Ammon's horn (tissue), 1 donor: ENCODE data around the gene EIF4A2.

ENCODE experiments used
- DNase-seq: peaks from one replicate; pipeline ENCODE4 v3.0.0-alpha.2; 2016; ENCODE audit warnings: low spot score

The EIF4A2 gene

DNA sequence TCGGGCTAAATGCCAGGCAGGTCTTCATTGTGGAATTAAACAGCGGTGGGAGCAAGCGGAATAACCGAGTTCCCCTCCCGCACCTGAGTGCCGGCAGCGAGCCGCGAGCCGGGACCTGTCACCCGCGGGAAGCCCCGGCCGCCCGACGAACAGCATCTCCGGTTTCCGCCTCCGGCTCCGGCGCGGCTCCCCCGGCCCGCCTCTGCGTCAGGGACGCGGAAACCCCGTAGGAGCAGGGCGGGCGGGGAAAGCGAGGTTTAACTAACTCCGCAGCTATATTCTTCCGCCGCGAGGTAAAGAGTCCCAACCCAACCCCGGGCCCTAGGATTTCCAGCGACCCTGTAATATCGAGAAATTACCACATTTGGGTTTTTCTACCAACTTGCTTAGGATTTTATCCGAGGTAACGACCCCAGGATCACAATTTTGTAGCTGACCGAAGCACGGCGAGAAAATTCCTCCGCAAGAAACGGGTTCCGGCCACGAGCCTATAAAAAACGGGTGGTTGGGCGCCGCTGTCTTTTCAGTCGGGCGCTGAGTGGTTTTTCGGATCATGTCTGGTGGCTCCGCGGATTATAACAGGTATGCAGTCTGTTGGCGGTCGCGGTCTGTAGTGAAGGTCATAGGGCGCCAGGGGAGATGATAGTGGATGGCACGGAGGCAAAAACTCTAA, at the start of gene EIF4A2:
Gene EIF4A2, plus strand, starts transcription at position 520 of the 673 bp plus-strand sequence. Its CDS starts 34 bp downstream, at position 554.
- peak; percentile 89 for DNase-seq

DNA sequence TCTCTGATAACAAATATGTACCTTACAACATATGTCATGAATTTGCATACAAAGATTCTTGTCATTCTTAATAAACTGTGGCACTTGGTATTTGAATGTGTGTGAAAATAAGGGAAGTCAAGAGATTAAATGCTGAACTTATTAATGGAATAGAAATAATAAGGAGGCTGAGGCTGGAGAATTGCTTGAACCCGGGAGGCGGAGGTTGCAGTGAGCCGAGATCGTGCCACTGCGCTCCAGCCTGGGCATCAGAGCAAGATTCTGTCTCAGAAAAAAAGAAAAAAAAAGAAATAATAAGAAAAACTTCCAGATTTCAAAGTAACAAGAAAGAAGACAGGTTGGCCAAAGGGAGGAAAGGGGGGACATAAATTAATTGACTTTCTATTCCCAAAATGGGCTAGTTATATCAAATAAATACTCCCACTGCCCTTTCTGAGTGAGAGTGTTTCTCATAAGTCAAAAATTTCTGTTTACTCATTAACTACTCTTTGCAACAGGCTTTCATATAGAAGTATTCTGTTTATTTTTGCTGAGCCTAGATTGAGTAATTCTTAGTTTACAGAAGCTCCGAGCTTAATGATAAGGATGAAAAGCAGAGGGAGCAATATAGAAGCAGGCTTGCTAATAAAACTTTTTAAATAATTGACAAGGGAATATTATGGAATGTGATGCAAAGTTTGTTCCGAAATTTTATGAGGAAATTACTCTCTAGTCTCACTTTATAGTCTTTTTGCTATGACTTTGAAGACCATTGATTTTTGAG, 40.6 kb upstream of the EIF4A2 start:
- no peak for DNase-seq

DNA sequence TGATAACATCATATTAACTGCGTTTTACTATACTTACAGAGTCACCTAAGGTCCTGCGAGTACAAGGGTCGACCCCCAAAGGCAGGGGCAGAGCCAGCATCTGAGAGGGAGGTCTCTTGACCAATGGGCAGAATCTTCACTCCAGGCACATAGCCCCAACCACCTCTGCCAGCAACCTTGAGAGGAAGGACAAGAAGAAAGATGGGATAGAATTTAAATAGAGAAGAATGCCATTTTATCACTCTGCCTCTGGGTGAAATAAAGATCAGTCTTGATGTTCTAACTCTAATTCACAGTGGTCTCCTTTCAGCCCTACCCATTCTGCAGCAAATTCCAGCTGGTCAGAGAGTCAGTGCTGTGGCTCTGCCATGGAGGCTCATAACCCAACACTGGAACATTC, 39.7 kb upstream of the EIF4A2 start:
- DNase-seq = no peak

DNA sequence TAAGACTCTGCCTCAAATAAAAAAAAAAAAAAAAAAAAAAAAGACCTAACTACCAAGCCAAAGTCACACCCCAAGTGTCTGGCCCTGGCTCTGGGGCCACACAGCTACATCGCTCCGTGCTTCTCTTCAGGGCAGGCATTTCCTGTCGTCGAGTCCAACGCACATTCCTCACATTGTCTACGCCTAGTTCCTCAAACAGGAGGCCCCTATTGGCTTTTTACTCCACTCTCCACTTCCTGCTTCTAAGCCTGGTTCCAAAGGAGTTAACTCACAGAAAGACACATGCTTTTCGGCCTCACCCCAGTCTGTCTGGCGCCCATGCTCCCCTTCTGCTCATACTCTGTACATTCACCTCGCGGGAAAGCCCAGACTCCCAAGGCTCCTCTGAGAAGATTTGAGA, 37.4 kb upstream of the EIF4A2 start:
- DNase-seq = peak; percentile 62

DNA sequence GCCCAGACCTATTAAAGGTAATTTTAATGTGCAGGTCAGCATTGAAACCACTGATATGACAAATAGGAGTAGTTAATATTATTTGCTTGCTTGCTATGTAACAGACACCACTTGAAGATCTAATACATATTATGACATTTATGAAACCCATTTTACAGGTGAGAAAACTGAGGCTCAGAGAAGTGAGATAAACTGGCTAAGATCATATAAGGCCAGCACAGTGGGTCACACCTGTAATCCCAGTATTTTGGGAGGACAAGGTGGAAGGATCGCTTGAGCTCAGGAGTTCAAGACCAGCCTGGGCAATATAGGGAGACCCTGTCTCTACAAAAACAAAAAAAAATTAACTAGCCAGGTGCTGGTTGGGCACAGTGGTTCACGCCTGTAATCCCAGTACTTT, 33.1 kb upstream of the EIF4A2 start:
- no peak for DNase-seq

DNA sequence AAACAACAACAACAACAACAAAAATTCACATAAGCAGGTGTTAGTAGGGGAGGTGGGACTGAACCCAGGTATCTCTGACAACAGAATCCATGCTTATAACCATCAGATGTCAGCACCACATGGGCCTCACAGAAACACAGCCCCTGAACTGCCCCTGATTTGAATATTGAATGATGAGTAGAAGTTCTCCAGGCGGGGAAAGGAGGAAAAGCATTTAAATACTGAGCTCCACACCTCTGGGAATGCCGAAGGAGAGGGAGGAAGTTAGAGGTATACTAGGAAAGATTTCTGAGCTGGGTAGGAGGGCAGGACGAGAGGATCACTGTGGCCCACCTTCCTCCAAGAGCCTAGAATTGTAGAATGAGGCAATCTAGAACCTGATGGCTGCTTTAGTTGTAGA, 31.9 kb upstream of the EIF4A2 start:
- no peak for DNase-seq

DNA sequence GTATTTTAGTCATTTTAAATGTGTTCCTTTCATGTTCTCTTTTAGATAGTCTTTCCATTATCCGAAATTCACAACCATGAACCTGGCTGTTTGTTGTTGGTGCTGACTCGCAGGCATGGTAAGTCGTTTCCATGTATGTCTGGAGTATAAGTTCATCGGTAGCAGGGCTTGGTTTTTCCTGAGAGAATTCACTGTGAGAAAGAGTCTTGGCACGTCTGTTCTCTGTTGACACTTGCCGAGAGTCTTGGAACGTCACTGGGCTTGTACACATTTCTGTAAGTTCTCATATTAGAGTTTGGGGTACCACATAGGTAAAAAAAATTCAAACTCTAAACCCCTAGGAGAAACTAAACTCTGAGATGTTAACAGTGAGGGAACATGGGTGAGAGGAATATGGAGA, 29.4 kb upstream of the EIF4A2 start:
- no peak for DNase-seq

DNA sequence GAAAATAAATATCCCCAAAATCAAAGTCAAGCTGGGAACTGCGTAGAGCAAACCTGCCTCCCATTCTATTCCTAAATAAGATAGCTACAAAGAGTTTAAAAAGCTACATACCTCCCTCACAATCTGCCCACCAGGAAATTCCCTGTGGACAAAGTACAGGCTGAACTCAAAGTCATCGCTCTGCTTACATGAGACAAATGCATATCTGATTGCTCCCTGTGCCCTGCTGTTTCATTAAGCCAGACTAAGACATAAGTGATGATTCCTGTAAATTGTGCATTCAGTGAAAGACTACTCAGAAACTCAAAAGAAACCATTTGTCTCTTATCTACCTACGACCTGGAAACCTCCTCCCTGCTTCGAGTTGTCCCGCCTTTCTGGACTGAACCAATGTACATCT, 28.5 kb upstream of the EIF4A2 start:
- DNase-seq = no peak

DNA sequence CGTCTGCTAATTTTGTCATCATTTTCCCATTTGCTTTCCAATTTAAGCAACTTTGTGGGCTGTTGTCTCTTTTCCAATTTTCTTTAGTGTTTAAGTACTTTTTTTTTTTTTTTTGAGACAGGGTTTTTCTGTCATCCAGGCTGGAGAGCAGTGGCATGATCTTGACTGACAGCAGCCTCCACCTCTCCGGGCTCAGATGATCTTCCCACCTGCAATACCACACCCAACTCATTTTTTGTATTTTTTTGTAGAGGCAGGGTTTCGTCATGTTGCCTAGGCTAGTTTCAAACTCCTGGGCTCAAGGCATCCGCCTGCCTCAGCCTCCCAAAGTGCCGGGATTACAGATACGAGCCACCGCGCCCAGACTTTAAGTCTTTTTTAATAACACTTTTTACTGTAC, 26.2 kb upstream of the EIF4A2 start:
- DNase-seq = no peak

DNA sequence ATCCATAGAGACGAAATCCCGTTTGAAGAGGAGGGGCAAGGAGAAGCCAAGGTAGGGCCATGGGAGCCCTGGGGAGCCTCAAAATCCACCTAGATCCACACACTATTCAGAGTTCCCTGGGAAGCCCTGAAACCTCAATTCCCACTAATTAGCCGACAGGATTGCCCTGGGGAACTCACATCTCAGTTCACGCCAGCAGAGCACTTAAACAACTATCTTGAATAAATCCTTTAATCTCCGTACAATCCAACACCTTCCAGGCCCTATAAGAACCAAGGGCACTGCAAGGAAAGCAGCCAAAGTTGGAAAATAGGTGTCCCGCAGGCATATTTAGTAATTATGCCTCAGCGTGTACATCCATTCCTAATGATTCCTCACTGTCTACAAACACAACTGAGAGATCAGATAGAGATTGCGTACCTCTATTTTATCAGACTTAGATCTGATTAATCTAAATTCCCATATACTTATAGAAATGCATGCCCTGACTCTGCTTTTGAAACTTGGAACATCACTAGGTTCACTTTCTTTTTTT, 25.6 kb upstream of the EIF4A2 start:
- DNase-seq = no peak

DNA sequence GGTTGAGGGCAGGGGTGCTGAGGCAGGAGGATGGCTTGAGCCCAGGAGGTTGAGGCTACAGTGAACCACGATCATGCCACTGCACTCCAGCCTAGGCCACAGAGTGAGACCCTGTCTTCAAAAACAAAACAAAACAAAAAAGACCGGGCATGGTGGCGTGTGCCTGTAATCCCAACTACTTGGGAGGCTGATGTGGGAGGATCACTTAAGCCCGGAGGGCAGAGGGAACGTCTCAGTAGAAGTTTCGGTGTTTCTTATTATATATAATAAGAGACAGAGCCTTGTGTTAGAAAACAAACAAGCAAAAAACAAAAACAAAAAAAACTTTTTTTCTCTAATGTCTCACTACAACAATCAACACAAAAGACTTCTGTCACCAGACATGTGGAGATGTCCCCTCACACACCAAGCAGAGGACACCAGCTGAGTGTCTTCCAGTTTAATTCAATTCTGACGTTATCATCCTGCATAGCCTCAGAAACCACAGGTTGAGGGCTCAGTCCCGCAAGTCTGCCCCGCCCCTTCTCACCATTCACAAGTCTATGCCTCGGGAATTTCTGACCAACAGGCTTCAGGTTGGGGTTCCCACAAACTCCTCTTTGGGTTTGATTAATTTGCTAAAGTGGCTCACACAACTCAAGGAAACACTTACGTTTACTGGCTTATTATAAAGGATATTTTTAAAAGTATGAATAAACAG, 24.0 kb upstream of the EIF4A2 start:
- no peak for DNase-seq

DNA sequence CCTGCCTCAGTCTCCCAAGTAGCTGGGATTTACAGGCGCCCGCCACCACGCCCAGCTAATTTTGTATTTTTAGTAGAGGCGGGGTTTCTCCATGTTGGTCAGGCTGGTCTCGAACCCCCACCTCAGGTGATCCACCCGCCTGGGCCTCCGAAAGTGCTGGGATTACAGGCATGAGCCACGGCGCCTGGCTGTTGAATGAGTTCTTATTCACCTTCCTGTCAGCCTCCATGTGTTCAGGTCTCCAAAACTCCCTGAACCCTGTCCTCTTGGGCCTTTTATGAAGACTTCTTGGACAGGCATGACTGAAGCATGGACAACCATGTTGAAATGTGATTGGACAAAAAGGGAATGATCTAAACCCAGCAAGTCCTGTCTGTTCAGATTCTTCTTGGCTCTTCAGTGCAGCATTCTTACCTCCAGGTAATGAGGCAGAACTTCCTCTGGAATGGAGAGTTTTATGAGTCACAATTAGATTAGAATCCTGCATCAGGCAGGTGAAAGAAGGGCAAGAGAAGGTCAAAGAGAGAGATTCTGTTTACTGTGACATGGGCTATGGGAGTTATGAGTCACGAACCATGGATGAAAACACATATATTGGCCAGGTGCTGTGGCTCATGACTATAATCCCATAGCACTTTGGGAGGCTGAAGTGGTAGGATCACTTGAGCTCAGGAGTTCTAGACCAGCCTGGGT, 23.1 kb upstream of the EIF4A2 start:
- no peak for DNase-seq

DNA sequence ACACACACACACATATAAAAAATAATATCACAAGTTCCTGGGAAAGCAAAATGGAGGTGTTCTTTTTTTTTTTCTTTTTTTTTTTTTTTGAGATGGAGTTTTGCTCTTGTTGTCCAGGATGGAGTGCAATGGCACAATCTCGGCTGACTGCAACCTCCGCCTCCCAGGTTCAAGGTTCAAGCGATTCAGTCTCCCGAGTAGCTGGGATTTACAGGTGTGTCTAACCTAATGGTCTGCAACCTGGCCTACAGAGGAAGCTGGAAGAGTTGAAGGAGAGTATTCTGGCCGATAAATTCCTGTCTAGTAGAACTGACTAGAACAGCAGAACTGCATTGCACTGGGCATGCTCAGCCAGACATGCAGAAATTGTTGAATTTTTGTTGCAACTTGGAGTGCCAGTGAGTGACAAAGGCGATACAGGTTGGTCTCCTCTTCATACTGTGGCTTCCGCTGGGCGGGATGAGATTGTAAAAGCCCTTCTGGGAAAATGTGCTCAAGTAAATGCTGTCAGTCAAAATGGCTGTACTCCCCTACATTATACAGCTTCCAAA, 22.4 kb upstream of the EIF4A2 start:
- no peak for DNase-seq

DNA sequence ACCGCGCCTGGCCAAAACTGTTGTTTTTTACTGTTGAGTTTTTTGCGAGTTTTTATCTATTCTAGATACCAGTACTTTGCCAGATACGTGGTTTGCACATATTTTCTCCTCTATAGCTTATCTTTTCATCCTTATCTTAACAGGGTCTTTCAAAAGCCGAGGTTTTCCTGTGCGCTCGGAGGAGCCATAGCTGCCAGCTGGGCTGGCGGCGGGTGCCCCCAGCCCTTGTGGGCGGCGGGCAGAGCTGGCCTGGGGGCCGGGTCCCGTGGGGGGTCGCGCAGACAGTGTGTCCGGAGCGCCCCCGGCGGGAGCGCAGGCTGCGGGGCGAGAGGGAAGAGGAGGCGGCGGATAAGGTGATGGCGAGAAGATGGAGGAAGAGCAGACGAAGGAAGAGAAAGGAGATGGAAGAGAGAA, 11.1 kb upstream of the EIF4A2 start:
- no peak for DNase-seq

DNA sequence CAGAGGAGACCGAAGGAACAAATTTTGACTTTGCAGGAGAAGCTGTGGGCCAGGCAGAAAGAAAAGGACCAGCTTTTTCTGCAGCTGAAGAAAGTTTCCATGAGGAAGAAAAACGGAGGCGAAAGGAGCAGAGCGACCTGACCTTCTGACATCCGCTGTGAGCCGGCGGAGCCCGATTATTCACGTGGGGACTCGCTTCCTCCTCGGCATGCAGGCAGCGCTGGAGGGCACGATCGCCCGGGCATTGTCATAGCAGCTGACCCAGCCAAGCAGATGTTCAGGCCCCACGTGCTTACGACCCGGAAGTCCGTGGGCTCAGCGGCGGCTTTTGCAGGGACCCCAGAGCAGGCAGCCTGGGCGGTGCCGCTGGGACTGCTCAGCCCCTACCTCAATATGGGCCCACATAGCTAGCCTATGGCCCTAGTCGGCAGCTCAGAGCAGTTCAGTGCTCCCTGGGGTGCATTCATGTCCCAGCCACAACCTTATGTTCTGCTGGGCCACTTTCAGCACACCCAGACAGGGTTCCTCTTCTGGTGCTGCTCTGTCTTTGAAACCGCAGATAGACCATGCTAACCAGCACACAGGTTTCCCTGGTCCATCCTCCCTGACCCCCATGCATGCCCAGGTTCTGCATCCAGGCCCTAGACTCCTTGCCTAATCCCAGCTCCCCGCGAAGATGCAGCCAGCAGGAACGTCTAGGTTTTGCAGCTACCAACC, 10.5 kb upstream of the EIF4A2 start:
- peak; percentile 79 for DNase-seq

DNA sequence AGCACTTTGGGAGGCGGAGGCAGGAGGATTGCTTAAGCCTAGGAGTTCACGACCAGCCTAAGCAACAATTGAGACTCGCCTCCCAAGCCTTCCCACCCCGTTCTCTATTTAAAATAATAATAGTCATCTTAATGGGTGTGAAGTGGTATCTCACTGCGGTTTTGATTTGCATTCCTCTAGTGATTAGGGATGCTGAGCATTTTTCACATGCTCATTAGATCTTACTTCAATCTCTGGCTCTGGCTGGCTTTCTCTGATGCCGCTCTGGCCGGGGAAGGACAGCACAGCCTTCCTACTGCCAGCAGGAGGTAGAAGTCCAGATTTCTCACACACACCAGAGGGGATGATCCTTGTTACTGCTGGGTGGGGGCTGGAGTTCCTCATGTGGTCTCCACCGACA, 7.4 kb upstream of the EIF4A2 start:
- DNase-seq = no peak

DNA sequence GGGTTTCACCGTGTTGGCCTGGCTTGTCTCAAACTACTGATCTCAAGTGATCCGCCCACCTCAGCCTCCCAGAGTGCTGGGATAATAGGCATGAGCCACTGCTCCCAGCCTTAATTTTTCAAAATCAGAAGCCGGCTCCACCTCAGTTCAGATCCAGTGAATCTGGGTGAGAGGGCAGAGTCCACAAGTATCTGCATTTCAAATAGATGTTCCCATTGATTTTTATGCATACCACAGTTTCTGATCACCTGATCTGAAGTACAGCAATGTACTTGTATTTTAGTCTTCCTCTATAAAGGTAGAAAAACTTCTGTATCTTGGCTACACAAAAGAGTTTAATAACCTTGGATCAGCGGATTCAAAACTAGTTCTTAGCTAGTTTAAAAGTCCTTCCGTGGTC, 4.2 kb upstream of the EIF4A2 start:
- no peak for DNase-seq

DNA sequence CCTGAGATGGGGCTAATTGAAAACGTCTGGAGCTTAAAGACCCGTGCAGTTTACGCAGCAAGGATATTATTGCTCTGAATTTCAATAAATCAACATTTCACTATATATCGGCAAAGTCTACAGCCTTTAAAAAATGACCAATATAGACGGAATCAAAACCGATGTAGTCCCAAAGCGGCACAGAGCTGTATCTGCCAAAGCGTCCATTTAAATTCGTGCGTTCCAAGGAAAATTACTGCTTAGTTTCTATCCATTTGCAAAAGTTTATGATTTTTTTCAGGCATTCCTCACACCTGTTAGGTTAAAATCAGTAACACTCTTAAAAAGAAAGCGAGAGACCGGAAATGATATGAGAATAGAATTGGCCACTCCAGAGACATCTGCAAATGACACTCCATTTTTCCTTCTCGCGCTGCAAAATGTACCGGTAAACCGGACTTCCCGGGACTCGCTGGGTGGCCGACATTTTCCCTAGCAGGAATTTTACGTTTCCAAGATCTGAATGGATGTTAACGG, 777 bp upstream of the EIF4A2 start:
- DNase-seq = no peak

DNA sequence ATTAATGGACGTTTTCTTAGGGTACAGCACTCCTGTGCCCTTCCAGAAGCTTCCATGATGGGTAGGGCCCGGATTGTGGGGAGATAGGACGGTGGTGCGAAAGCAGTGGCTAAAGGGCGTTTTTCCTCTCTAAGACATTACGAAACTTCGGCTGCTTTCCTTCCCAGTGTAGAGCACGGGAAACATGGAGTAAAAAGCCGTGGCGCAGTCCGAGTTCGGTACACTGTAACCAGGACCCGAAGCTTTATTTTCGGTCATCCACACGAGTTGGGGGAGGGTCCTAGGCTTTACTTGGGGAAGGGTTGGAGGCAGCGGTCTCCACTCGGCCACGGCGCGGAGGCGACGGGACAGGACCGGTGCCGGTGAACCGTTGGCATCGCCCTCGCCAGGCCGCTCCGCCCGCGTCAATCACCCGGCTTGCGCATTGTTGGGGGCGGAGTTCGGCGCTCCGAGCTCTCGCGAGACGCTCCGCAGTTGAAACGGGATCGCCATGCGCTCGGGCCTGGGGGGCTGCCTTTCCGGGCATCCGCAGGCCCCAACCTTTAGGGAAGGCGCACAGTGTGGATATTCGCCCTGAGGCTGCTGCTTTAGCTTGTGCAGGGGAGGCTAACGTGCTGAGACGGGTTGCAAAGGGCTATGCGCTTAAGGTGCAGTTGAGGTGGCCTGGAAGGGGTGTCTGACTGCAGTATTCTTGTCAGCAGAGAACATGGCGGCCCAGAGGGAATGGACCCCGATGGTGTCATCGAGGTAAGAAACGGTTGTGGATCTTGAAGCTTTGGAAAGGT, 546 bp downstream of the EIF4A2 start:
- DNase-seq = peak; percentile 91

DNA sequence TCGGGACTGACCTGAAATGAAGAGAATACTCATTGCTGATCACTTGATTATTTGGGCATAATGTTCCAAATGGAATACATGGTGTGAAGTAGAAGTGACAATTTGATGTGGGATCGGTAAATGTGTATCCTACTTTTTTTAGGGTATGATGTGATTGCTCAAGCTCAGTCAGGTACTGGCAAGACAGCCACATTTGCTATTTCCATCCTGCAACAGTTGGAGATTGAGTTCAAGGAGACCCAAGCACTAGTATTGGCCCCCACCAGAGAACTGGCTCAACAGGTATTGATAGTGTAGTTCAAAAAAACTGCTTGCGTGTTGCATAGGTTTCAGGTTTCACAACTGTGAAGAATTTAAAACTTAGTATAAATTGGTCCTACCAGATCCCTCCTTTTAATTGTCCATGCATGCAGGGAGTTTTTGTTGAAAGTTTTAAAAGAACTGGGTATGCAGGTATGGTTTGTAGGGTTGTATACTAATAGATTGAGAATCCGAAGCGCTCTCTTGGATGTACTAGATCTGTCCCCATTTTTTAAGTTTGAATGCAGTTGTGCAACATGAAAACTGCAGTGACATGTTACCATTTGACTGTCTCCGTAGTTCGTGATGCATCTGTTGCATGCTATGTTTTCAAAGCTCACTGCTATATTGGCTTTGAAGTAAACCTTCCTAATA, 1.6 kb downstream of the EIF4A2 start:
- no peak for DNase-seq
